CD14-positive monocyte (primary cell): Measurements from ENCODE around the gene ZCCHC4. TPM values are rescaled to one million over a fixed set of nuclear protein-coding genes. Genes with fewer than 3 reads are reported as not detected.

ENCODE experiments used
- DNase-seq, 3 donors: peaks; one replicate each; pipeline ENCODE4 v3.0.0-alpha.2; 2011 to 2022
- H2AFZ ChIP-seq: 2 replicates; pipeline ENCODE4 v1.6.0; 2012; ENCODE audit warnings: mild to moderate bottlenecking, low read depth, low read length, inconsistent platforms; ENCODE audit not compliant: insufficient read depth, poor library complexity, severe bottlenecking
- H3K27ac ChIP-seq, 2 donors: 1 replicate in 1 of 2; 2 replicates in 1 of 2; pipeline ENCODE4 v1.5.1; 2012 to 2013; ENCODE audit warnings: low read length in 2 of 2, control low read depth in 1 of 2, inconsistent platforms in 1 of 2, low read depth in 1 of 2, mild to moderate bottlenecking in 1 of 2
- H3K27me3 ChIP-seq, 2 donors: one replicate each; pipeline versions ENCODE4 v1.6.0 to v1.6.1; 2011 to 2013; ENCODE audit warnings: low read length in 2 of 2; ENCODE audit not compliant: control insufficient read depth in 2 of 2, insufficient read depth in 2 of 2
- H3K36me3 ChIP-seq, 2 donors: replicated peaks in 1 of 2; 1 replicate in 1 of 2; 2 replicates in 1 of 2; pipeline versions ENCODE4 v1.5.1 to v1.6.1; 2012 to 2013; ENCODE audit warnings: low read length in 2 of 2, control low read depth in 1 of 2, inconsistent platforms in 1 of 2, mild to moderate bottlenecking in 1 of 2; ENCODE audit not compliant: insufficient read depth in 2 of 2, control insufficient read depth in 1 of 2
- H3K4me1 ChIP-seq, 2 donors: 1 replicate in 1 of 2; 2 replicates in 1 of 2; pipeline versions ENCODE4 v1.5.1 to v1.6.1; 2012 to 2013; ENCODE audit warnings: low read length in 2 of 2, control low read depth in 1 of 2, inconsistent platforms in 1 of 2, mild to moderate bottlenecking in 1 of 2, moderate library complexity in 1 of 2; ENCODE audit not compliant: insufficient read depth in 2 of 2, control insufficient read depth in 1 of 2
- H3K4me2 ChIP-seq: replicated peaks from 2 replicates; pipeline ENCODE3; 2012; ENCODE audit warnings: low read length, moderate library complexity, mild to moderate bottlenecking; ENCODE audit not compliant: poor library complexity, severe bottlenecking; ENCODE audit errors: extremely low read depth
- H3K4me3 ChIP-seq, 3 experiments: fragments of 200-600 bp in 1 of 3; sonication (generic) in 1 of 3; replicated peaks in 1 of 3; 1 replicate in 2 of 3; 2 replicates in 1 of 3; pipeline ENCODE4 v1.5.1; 2011 to 2013; ENCODE audit warnings: low read length in 3 of 3, mild to moderate bottlenecking in 3 of 3, control low read depth in 2 of 3, low read depth in 2 of 3, inconsistent platforms in 1 of 3, moderate library complexity in 1 of 3
- H3K79me2 ChIP-seq: 2 replicates; pipeline ENCODE4 v1.6.0; 2012; ENCODE audit warnings: mild to moderate bottlenecking, control low read depth, inconsistent platforms, low read length, moderate library complexity; ENCODE audit not compliant: insufficient read depth
- H3K9ac ChIP-seq: 2 replicates; pipeline ENCODE4 v1.6.0; 2017; ENCODE audit warnings: low read length, mild to moderate bottlenecking; ENCODE audit not compliant: insufficient read depth, poor library complexity, severe bottlenecking
- H3K9me3 ChIP-seq, 2 donors: replicated peaks in 1 of 2; 1 replicate in 1 of 2; 2 replicates in 1 of 2; pipeline versions ENCODE4 v1.5.1 to v1.6.1; 2012 to 2013; ENCODE audit warnings: low read length in 2 of 2, control low read depth in 1 of 2; ENCODE audit not compliant: control insufficient read depth in 1 of 2, insufficient read depth in 1 of 2
- H4K20me1 ChIP-seq: 2 replicates; pipeline ENCODE4 v1.6.0; 2012; ENCODE audit warnings: mild to moderate bottlenecking, low read length, control low read depth, moderate library complexity; ENCODE audit not compliant: insufficient read depth
- H3K27ac Mint-ChIP-seq, 7 donors: one replicate each; pipeline ENCODE4 v1.8.0; 2020; ENCODE audit warnings: mild to moderate bottlenecking in 7 of 7, mixed read lengths in 7 of 7, moderate library complexity in 6 of 7, inconsistent platforms in 2 of 7
- H3K27me3 Mint-ChIP-seq, 3 donors: one replicate each; pipeline ENCODE4 v1.8.0; 2021 to 2022; ENCODE audit warnings: low read depth in 3 of 3, mild to moderate bottlenecking in 3 of 3, mixed read lengths in 3 of 3, moderate library complexity in 3 of 3, inconsistent platforms in 1 of 3
- H3K36me3 Mint-ChIP-seq, 2 donors: one replicate each; pipeline ENCODE4 v1.8.0; 2020; ENCODE audit warnings: mixed read lengths in 2 of 2, inconsistent platforms in 1 of 2, mild to moderate bottlenecking in 1 of 2
- H3K4me1 Mint-ChIP-seq: one replicate; pipeline ENCODE4 v1.8.0; 2020; ENCODE audit warnings: mild to moderate bottlenecking, mixed read lengths
- H3K4me3 Mint-ChIP-seq, 2 donors: one replicate each; pipeline ENCODE4 v1.8.0; 2020; ENCODE audit warnings: mild to moderate bottlenecking in 2 of 2, mixed read lengths in 2 of 2, moderate library complexity in 1 of 2
- H3K9me3 Mint-ChIP-seq, 7 donors: one replicate each; pipeline ENCODE4 v1.8.0; 2020 to 2022; ENCODE audit warnings: mixed read lengths in 7 of 7, mild to moderate bottlenecking in 6 of 7, moderate library complexity in 6 of 7, inconsistent platforms in 2 of 7
- WGBS: methylation state at CpG from one replicate; pipeline ENCODE4 v1.1.5; 2013; ENCODE audit warnings: missing lambda C conversion rate; ENCODE audit not compliant: insufficient coverage; 5-methylcytosine and 5-hydroxymethylcytosine counted together
- intact Hi-C, 2 donors: fragments of 100-400 bp; cut with micrococcal nuclease; formaldehyde crosslinking; loops; one replicate each; pipeline versions ENCODE4 v1.15.0 to v1.15.1; 2023
- polyA plus RNA-seq, 3 donors: library from polyadenylated mRNA; depleted of rRNA in 1 of 3; unstranded in 2 of 3; stranded (reverse) in 1 of 3; fragments of 300-500 nt in 2 of 3; fragments of >200 nt in 1 of 3; fragmentation: Illumina TruSeq in 2 of 3; gene quantifications; 1 replicate in 2 of 3; 2 replicates in 1 of 3; pipeline ENCODE4 v1.2.3, GENCODE V29; 2012 to 2021
- TF ChIP-seq, protein P1 (sequence below): fragments of 200-600 bp; IDR thresholded peaks from one replicate; pipeline ENCODE4 v1.8.0; 2022; ENCODE audit warnings: antibody characterized with exemption, mild to moderate bottlenecking

ZCCHC4 gene
- polyA plus RNA-seq, 3 donors, result 1.6 to 3.5 (median 3.4) TPM

DNA sequence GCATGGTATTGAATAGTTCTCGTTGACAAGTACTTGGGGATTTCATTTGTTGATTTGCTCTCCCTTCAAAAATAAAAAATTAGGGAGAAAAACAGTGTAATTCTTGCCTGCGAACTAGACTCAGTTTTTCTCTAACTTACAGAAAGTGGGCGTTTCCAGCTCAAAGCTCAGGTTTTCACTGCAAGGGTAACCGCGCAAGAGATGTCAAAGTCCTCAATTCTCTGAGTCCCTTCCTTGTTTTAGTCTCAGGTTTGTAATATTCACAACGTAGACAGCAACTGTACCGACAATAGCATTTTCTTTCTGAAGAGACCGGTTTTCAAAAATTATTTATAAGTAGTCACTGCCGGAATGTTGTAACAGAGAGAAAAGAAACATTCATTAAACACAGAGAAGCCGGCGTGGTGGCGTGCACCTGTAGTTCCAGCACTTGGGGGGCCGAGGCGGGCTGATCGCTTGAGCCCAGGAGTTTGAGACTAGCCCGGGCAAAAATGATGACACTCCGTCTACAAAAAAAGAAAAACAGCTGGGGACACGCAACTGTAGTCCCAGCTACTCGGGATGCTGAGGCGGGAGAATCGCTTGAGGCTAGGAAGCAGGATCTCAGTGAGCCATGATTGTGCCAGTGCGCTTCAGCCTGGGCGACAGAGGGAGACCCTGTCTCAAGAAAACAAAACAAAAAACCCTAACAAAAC, 774 bp downstream of the ZCCHC4 start:
- TF ChIP-seq, protein P1, sequence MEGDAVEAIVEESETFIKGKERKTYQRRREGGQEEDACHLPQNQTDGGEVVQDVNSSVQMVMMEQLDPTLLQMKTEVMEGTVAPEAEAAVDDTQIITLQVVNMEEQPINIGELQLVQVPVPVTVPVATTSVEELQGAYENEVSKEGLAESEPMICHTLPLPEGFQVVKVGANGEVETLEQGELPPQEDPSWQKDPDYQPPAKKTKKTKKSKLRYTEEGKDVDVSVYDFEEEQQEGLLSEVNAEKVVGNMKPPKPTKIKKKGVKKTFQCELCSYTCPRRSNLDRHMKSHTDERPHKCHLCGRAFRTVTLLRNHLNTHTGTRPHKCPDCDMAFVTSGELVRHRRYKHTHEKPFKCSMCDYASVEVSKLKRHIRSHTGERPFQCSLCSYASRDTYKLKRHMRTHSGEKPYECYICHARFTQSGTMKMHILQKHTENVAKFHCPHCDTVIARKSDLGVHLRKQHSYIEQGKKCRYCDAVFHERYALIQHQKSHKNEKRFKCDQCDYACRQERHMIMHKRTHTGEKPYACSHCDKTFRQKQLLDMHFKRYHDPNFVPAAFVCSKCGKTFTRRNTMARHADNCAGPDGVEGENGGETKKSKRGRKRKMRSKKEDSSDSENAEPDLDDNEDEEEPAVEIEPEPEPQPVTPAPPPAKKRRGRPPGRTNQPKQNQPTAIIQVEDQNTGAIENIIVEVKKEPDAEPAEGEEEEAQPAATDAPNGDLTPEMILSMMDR, result no peak
- H3K4me2 ChIP-seq, result peak overlapping the region; percentile 94
- H3K9me3 Mint-ChIP-seq, result peaks cover 0 to 4% (median 0%) of the 10 kb centered on the region in 7 donors
- no peaks in the 10 kb centered on the region for H3K9me3 ChIP-seq
- H3K4me3 Mint-ChIP-seq, result peak overlapping the region; percentile 99
- peaks cover 2 to 17% of the 10 kb centered on the region in 2 donors for H3K36me3 ChIP-seq
- DNase-seq, result no peak
- intact Hi-C loops, result loop anchor here (5.0 to 10.0 kb wide), 7 partner anchors 61 to 729 kb away; partner anchors contain the start of genes ANAPC4 (in 2 of the 2), DHX15 (in 1 of the 2), PI4K2B (in 1 of the 2) and SEPSECS (in 1 of the 2)
- 25% methylated on average over 16 of the region's 23 CpGs for WGBS
- peaks cover 0 to 1% (median 0%) of the 10 kb centered on the region in 3 donors for H3K27me3 Mint-ChIP-seq
- peak overlapping the region; percentile 82 to 95 (median 87) for H3K4me3 ChIP-seq
- peaks cover 16 to 27% of the 10 kb centered on the region in 2 donors for H3K4me1 ChIP-seq
- H2AFZ ChIP-seq, result peak overlapping the region; percentile 93
- peak overlapping the region in 3 of 7 donors; percentile 90 to 94 (median 94) for H3K27ac Mint-ChIP-seq
- no peaks in the 10 kb centered on the region for H3K27me3 ChIP-seq
- peaks cover 9% of the 10 kb centered on the region for H3K79me2 ChIP-seq
- H4K20me1 ChIP-seq, result no peaks in the 10 kb centered on the region
- peak overlapping the region; percentile 66 for H3K9ac ChIP-seq
- H3K27ac ChIP-seq, result peak overlapping the region in 1 of 2 donors; percentile 71
- peaks cover 22 to 32% of the 10 kb centered on the region in 2 donors for H3K36me3 Mint-ChIP-seq
- H3K4me1 Mint-ChIP-seq, result peaks cover 35% of the 10 kb centered on the region

DNA sequence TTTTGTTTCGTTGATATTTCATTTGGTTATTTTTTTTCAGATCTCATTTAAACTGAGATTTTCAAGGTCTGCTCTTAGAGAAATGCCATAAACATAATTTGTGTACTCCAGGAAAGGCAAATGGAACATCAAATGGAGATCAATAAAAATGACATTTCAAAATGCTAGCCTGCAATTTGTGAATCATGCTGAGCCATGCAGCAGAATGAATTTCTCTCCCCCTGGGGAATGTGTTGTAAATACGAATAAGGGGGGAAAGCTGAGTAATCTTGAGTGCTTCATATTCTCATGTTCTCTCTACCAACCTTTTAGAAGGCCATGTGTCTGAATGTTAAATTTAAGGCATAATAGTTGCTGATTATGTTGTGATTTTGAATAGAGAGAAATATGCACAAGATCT, 7.8 kb downstream of the ZCCHC4 start:
- no CpG with 5 or more reads among the region's 2 CpGs for WGBS
- H3K36me3 ChIP-seq, result peaks cover 2 to 23% of the 10 kb centered on the region in 2 donors

More for the DNA sequence above, 7.8 kb downstream of the ZCCHC4 start:
- Histone ChIP-seq H3K4me3 (no peak overlapping the region), H3K27ac (peak overlapping the region in 1 of 2 donors; percentile 62), H3K4me1 (peaks cover 7 to 13% of the 10 kb centered on the region in 2 donors), H3K9ac (no peak overlapping the region), H4K20me1 (no peaks in the 10 kb centered on the region), H2AFZ (no peak overlapping the region), H3K27me3 (no peaks in the 10 kb centered on the region), H3K79me2 (no peaks in the 10 kb centered on the region), H3K9me3 (no peaks in the 10 kb centered on the region), H3K4me2 (no peak overlapping the region)
- Mint-ChIP-seq H3K9me3 (peaks cover 0 to 2% (median 0%) of the 10 kb centered on the region in 7 donors), H3K36me3 (peaks cover 36 to 59% of the 10 kb centered on the region in 2 donors), H3K27ac (peak overlapping the region in 6 of 7 donors; percentile 54 to 93 (median 66)), H3K27me3 (peaks cover 0 to 1% (median 0%) of the 10 kb centered on the region in 3 donors), H3K4me3 (no peak overlapping the region), H3K4me1 (peaks cover 16% of the 10 kb centered on the region)
- intact Hi-C loops, result no loop called here
- TF ChIP-seq, protein P1, result no peak
- DNase-seq, result peak in 1 of 3 donors; percentile 8
